Activated naive CD4-positive, alpha-beta T cell treated with anti-CD3 and anti-CD28 coated beads, Interleukin-2, amount 10 ng/mL, durations not matched to agents 5 hours and 36 hours (primary cell): ENCODE results near the gene MYOZ1. TPM values are rescaled to one million over a fixed set of nuclear protein-coding genes. Genes with fewer than 3 reads are reported as not detected.

Experiments
- total RNA-seq, 2 experiments: library from RNA; stranded (reverse); gene quantifications; one replicate each; pipeline ENCODE4 v1.2.3, GENCODE V29; 2021

MYOZ1 gene
- not detected for total RNA-seq

DNA sequence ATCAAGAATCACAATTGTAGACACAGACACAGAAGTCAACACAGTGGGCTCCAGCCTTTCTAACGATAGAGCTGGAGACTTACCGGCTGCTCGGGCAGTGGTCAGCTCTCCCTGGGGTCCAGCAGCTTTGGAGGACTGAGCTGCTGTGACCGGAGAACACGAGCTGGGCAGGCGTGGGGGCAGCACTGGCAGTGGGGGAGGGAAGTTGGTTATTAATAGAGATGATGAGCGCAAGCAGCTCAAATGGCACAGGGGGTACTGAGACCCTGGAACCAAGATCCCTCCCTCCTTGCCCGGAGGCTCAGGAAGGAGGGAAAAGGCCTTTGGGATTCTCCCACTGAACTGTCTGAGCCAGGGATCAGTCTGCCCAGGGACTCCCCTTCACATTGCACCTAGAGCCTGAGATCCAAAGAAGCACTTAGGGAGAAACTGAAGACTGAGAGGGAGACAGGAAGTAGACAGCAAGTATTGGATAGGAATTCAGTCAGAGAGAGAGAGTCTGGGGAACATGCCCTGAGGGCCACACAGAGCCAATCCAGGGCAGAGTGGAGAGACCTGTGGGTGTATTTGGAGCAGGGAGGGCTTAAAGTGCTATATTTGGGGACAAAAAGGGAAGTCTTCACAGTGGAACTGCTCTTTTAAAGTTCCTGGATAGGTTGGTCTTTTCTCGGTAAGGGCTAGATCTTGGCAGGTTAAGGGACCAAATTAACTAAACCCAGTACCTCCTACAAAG lies at the start of gene MYOZ1:
TSS of gene MYOZ1 (minus strand) at position 147 of the 733 bp plus-strand sequence. CDS start 1,457 bp downstream, outside the sequence.

DNA sequence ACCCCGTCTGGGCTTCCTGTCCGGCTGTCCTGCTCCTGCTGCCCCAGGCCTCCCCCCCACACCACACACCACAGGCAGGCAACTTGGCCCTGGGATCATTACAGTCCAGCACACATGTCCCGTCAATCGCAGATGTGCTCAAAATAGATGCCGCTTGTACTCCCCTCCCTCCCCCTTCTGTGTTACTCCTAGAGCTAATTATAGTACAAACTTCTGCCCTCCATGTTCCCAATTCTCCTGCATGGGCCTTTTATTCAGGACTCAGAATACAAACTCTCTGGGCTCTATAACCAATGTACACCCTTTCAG lies 14.7 kb upstream of the MYOZ1 start, which contains the start of gene SYNPO2L:
TSS of gene SYNPO2L (minus strand) at position 40 of the 309 bp plus-strand sequence. CDS start 107 bp downstream, outside the sequence.

GRCh38 chr10:73590881-73591799 lies 50.1 kb downstream of the MYOZ1 start, which contains the start of gene USP54:
Gene USP54, minus strand, starts transcription at chr10:73591342. Its CDS starts 15,684 bp downstream, at chr10:73575658.

Other genes with a start within 250 kb of the MYOZ1 start
- gene ANXA7, start 227.4 kb downstream of the MYOZ1 start, total RNA-seq: 10 to 100 TPM; 82.9 to 84.8 TPM
- gene MSS51, start 207.9 kb downstream of the MYOZ1 start, total RNA-seq: 1 to 10 TPM; 2.9 TPM
- 10 to 100 TPM; 40.6 to 43.2 TPM for gene PPP3CB, start 145.4 kb downstream of the MYOZ1 start, total RNA-seq
- 1 to 10 TPM; 1.9 to 3.3 TPM for gene USP54, start 50.1 kb downstream of the MYOZ1 start, total RNA-seq
- not detected for gene SYNPO2L, start 14.6 kb upstream of the MYOZ1 start, total RNA-seq
- 10 to 100 TPM in 1 of 2 experiments, 1 to 10 TPM in 1; 9.0 to 10.9 TPM for gene AGAP5, start 56.6 kb upstream of the MYOZ1 start, total RNA-seq
- 10 to 100 TPM; 91.5 to 92.3 TPM for gene SEC24C, start 102.9 kb upstream of the MYOZ1 start, total RNA-seq
- 10 to 100 TPM; 26.4 to 27.6 TPM for gene CHCHD1, start 140.6 kb upstream of the MYOZ1 start, total RNA-seq
- gene ZSWIM8, start 144.1 kb upstream of the MYOZ1 start, total RNA-seq: 10 to 100 TPM; 71.5 to 75.0 TPM
- gene NDST2, start 170.1 kb upstream of the MYOZ1 start, total RNA-seq: 10 to 100 TPM; 65.1 to 68.7 TPM
- gene CAMK2G, start 233.1 kb upstream of the MYOZ1 start, total RNA-seq: 10 to 100 TPM; 46.8 to 47.8 TPM